Central memory CD8-positive, alpha-beta T cell (primary cell): Measurements from ENCODE around the gene RACK1.

Source experiments
- ATAC-seq: fragments of 150-1000 bp; cut with Tn5 transposase; replicated peaks from 2 replicates; pipeline ENCODE4 v1.10.0; 2022; ENCODE audit warnings: mild to moderate bottlenecking, moderate FRiP score, moderate number of reproducible peaks; ENCODE audit not compliant: poor library complexity, severe bottlenecking; ENCODE audit errors: extremely low read depth
- DNase-seq, 2 donors: peaks; one replicate each; pipeline ENCODE4 v3.0.0; 2021; ENCODE audit warnings: low spot score in 2 of 2
- H3K27ac Mint-ChIP-seq: one replicate; pipeline ENCODE4 v1.8.0; 2022; ENCODE audit warnings: low read depth, mild to moderate bottlenecking, moderate library complexity, mixed read lengths
- H3K27me3 Mint-ChIP-seq: one replicate; pipeline ENCODE4 v1.8.0; 2022; ENCODE audit warnings: mixed read lengths
- H3K36me3 Mint-ChIP-seq: one replicate; pipeline ENCODE4 v1.8.0; 2022; ENCODE audit warnings: mild to moderate bottlenecking, moderate library complexity, mixed read lengths; ENCODE audit not compliant: insufficient read depth
- H3K4me1 Mint-ChIP-seq: one replicate; pipeline ENCODE4 v1.8.0; 2022; ENCODE audit warnings: mixed read lengths
- H3K4me3 Mint-ChIP-seq: one replicate; pipeline ENCODE4 v1.8.0; 2022; ENCODE audit warnings: mild to moderate bottlenecking, moderate library complexity, mixed read lengths
- H3K9me3 Mint-ChIP-seq: one replicate; pipeline ENCODE4 v1.8.0; 2022; ENCODE audit warnings: mixed read lengths

RACK1 gene

GRCh38 chr5:181190711-181191525 lies 52.8 kb downstream of the RACK1 start:
- peak overlapping the region; percentile 99 for H3K4me3 Mint-ChIP-seq
- H3K27me3 Mint-ChIP-seq = peaks cover 14% of the 10 kb centered on the region
- ATAC-seq (no peak), DNase-seq (peak in 1 of 2 donors; percentile 36)
- peaks cover 66% of the 10 kb centered on the region for H3K36me3 Mint-ChIP-seq
- peak overlapping the region; percentile 100 for H3K27ac Mint-ChIP-seq
- peaks cover 5% of the 10 kb centered on the region for H3K9me3 Mint-ChIP-seq
- peaks cover 51% of the 10 kb centered on the region for H3K4me1 Mint-ChIP-seq

- peak overlapping the region; percentile 100 for H3K27ac Mint-ChIP-seq
- peaks cover 14% of the 10 kb centered on the region for H3K27me3 Mint-ChIP-seq
- H3K4me1 Mint-ChIP-seq = peaks cover 51% of the 10 kb centered on the region
- ATAC-seq (no peak), DNase-seq (peak in 1 of 2 donors; percentile 33)
- peak overlapping the region; percentile 99 for H3K4me3 Mint-ChIP-seq
- peaks cover 66% of the 10 kb centered on the region for H3K36me3 Mint-ChIP-seq
- H3K9me3 Mint-ChIP-seq = peaks cover 5% of the 10 kb centered on the region
These were observed 53.6 kb downstream of the RACK1 start for GRCh38 chr5:181189962-181190710.

GRCh38 chr5:181189363-181189961 lies 54.2 kb downstream of the RACK1 start:
- peaks cover 14% of the 10 kb centered on the region for H3K27me3 Mint-ChIP-seq

GRCh38 chr5:181188700-181189362 lies 54.9 kb downstream of the RACK1 start:
- peak overlapping the region; percentile 100 for H3K27ac Mint-ChIP-seq
- peaks cover 70% of the 10 kb centered on the region for H3K36me3 Mint-ChIP-seq
- peaks cover 5% of the 10 kb centered on the region for H3K9me3 Mint-ChIP-seq
- H3K4me1 Mint-ChIP-seq = peaks cover 59% of the 10 kb centered on the region
- DNase-seq = peak; percentile 81 to 88
- peak overlapping the region; percentile 99 for H3K4me3 Mint-ChIP-seq
- peak; percentile 21 for ATAC-seq
- peaks cover 14% of the 10 kb centered on the region for H3K27me3 Mint-ChIP-seq

More at GRCh38 chr5:181189363-181189961, 54.2 kb downstream of the RACK1 start:
- ATAC-seq = peak; percentile 50
- Mint-ChIP-seq H3K36me3 (peaks cover 66% of the 10 kb centered on the region), H3K4me1 (peaks cover 54% of the 10 kb centered on the region), H3K9me3 (peaks cover 5% of the 10 kb centered on the region), H3K27ac (peak overlapping the region; percentile 100), H3K4me3 (peak overlapping the region; percentile 99)
- peak; percentile 41 to 51 for DNase-seq

GRCh38 chr5:181187500-181188213 lies 56.0 kb downstream of the RACK1 start:
- peak; percentile 43 to 59 for DNase-seq
- H3K4me1 Mint-ChIP-seq = peaks cover 59% of the 10 kb centered on the region
- H3K27me3 Mint-ChIP-seq = peaks cover 14% of the 10 kb centered on the region
- ATAC-seq = no peak
- peaks cover 66% of the 10 kb centered on the region for H3K36me3 Mint-ChIP-seq
- peak overlapping the region; percentile 99 for H3K4me3 Mint-ChIP-seq
- H3K9me3 Mint-ChIP-seq = peaks cover 5% of the 10 kb centered on the region
- peak overlapping the region; percentile 100 for H3K27ac Mint-ChIP-seq

- Mint-ChIP-seq H3K27me3 (peaks cover 14% of the 10 kb centered on the region), H3K4me1 (peaks cover 56% of the 10 kb centered on the region), H3K27ac (peak overlapping the region; percentile 100), H3K4me3 (peak overlapping the region; percentile 99), H3K36me3 (peaks cover 60% of the 10 kb centered on the region), H3K9me3 (peaks cover 5% of the 10 kb centered on the region)
- no peak for ATAC-seq
- DNase-seq = no peak
These were observed 56.7 kb downstream of the RACK1 start for GRCh38 chr5:181186986-181187499.
